SK-N-SH (cell line): ENCODE data around the gene TMEM132D. TPM values are rescaled to one million over a fixed set of nuclear protein-coding genes. Genes with fewer than 3 reads are reported as not detected.

ENCODE experiments used
- CTCF ChIA-PET: fragments of 300-600, 350-600 bp; formaldehyde crosslinking; extraction: SDS; loops from one replicate; lab custom pipeline; 2021; lab: Yijun Ruan, JAX
- POLR2A ChIA-PET: fragments of 350-600 bp; sonication (Branson Sonifier 250); formaldehyde crosslinking; extraction: SDS; loops from one replicate; lab custom pipeline; 2020; ENCODE audit warnings: antibody characterized with exemption, inconsistent platforms; lab: Yijun Ruan, JAX
- DNase-seq: peaks from one replicate; pipeline ENCODE4 v3.0.0; 2012
- H2AFZ ChIP-seq: fragments of 200-600 bp; sonication (generic); 2 replicates; pipeline ENCODE4 v1.8.1; 2016; ENCODE audit warnings: antibody characterized with exemption, mild to moderate bottlenecking, low read depth
- H3F3A ChIP-seq: fragments of 200-600 bp; sonication (generic); replicated peaks from 2 replicates; pipeline ENCODE3; 2016; ENCODE audit warnings: antibody characterized with exemption, mild to moderate bottlenecking; ENCODE audit not compliant: insufficient read depth
- H3K27ac ChIP-seq, 2 experiments: fragments of 200-500 bp in 1 of 2; fragments of 200-600 bp in 1 of 2; sonication (Bioruptor generic) in 1 of 2; sonication (generic), shearing (Covaris generic) in 1 of 2; 2 replicates each; pipeline versions ENCODE4 v1.5.1 to v1.6.1; 2014 to 2016; ENCODE audit warnings: low read depth in 2 of 2, inconsistent platforms in 1 of 2, low read length in 1 of 2, mild to moderate bottlenecking in 1 of 2, mixed read lengths in 1 of 2
- H3K27me3 ChIP-seq: fragments of 200-600 bp; sonication (generic), shearing (Covaris generic); 2 replicates; pipeline ENCODE4 v1.6.1; 2016; ENCODE audit warnings: mixed run types; ENCODE audit not compliant: insufficient read depth
- H3K36me3 ChIP-seq, 2 experiments: fragments of 200-500 bp in 1 of 2; fragments of 200-600 bp in 1 of 2; sonication (Bioruptor generic) in 1 of 2; sonication (generic) in 1 of 2; replicated peaks in 1 of 2; 2 replicates each; pipeline versions ENCODE3 to v1.5.1; 2014 to 2016; ENCODE audit warnings: low read length in 1 of 2, mild to moderate bottlenecking in 1 of 2; ENCODE audit not compliant: insufficient read depth in 2 of 2, control insufficient read depth in 1 of 2
- H3K4me1 ChIP-seq, 2 experiments: fragments of 200-500 bp in 1 of 2; fragments of 200-600 bp in 1 of 2; sonication (Bioruptor generic) in 1 of 2; sonication (generic), shearing (Covaris generic) in 1 of 2; 2 replicates each; pipeline versions ENCODE4 v1.5.1 to v1.6.1; 2014 to 2016; ENCODE audit warnings: low read depth in 1 of 2, low read length in 1 of 2, mixed run types in 1 of 2; ENCODE audit not compliant: insufficient read depth in 2 of 2, control insufficient read depth in 1 of 2
- H3K4me2 ChIP-seq: fragments of 200-600 bp; sonication (generic), shearing (Covaris generic); 2 replicates; pipeline ENCODE4 v1.6.1; 2017; ENCODE audit warnings: mixed run types
- H3K4me3 ChIP-seq, 2 experiments: fragments of 200-500 bp in 1 of 2; fragments of 200-600 bp in 1 of 2; sonication (Bioruptor generic) in 1 of 2; sonication (generic), shearing (Covaris generic) in 1 of 2; 2 replicates each; pipeline versions ENCODE4 v1.5.1 to v1.8.1; 2014 to 2016; ENCODE audit warnings: low read depth in 2 of 2, inconsistent platforms in 1 of 2, low read length in 1 of 2, mild to moderate bottlenecking in 1 of 2, mixed read lengths in 1 of 2, moderate library complexity in 1 of 2
- H3K79me2 ChIP-seq: fragments of 200-600 bp; sonication (generic); 2 replicates; pipeline ENCODE4 v1.8.1; 2017; ENCODE audit warnings: mild to moderate bottlenecking; ENCODE audit not compliant: insufficient read depth
- H3K9ac ChIP-seq: fragments of 200-600 bp; sonication (generic); 2 replicates; pipeline ENCODE4 v1.6.1; 2017; ENCODE audit warnings: mixed run types
- H3K9me2 ChIP-seq: fragments of 200-600 bp; sonication (generic); 2 replicates; pipeline ENCODE4 v1.6.1; 2017; ENCODE audit warnings: mixed run types
- H3K9me3 ChIP-seq: fragments of 200-600 bp; sonication (generic); 2 replicates; pipeline ENCODE4 v1.6.1; 2017; ENCODE audit warnings: mixed run types, mild to moderate bottlenecking, moderate library complexity
- H4K20me1 ChIP-seq: fragments of 200-600 bp; sonication (generic); 2 replicates; pipeline ENCODE4 v1.6.1; 2017; ENCODE audit warnings: mild to moderate bottlenecking, mixed run types; ENCODE audit not compliant: insufficient read depth
- ELF1 ChIP-seq: IDR thresholded peaks from 2 replicates; pipeline ENCODE4 v1.4.0; 2012
- EP300 ChIP-seq, 2 experiments: IDR thresholded peaks; 2 replicates each; pipeline versions ENCODE4 v1.4.0 to v1.6.1; 2012; ENCODE audit warnings: borderline replicate concordance in 1 of 2, low read depth in 1 of 2, low read length in 1 of 2
- FOXJ3 ChIP-seq: sonication (generic); formaldehyde crosslinking; IDR thresholded peaks from 2 replicates; pipeline ENCODE4 v1.5.1; 2020; ENCODE audit warnings: mild to moderate bottlenecking, missing genetic modification reagents
- FOXM1 ChIP-seq: IDR thresholded peaks from 2 replicates; pipeline ENCODE4 v1.4.0; 2012; ENCODE audit warnings: low read depth, mild to moderate bottlenecking
- GATA2 ChIP-seq: sonication (generic); formaldehyde crosslinking; IDR thresholded peaks from 2 replicates; pipeline ENCODE4 v1.5.0; 2020; ENCODE audit warnings: mild to moderate bottlenecking, missing genetic modification reagents
- MAX ChIP-seq: IDR thresholded peaks from 2 replicates; pipeline ENCODE4 v1.4.0; 2012; ENCODE audit warnings: low read depth
- MEF2A ChIP-seq: IDR thresholded peaks from 2 replicates; pipeline ENCODE4 v1.4.0; 2012; ENCODE audit warnings: low read depth, borderline replicate concordance
- MXI1 ChIP-seq: IDR thresholded peaks from 2 replicates; pipeline ENCODE4 v1.6.1; 2012; ENCODE audit warnings: mild to moderate bottlenecking, low read depth, low read length, improper control_type of control experiment
- NRF1 ChIP-seq: IDR thresholded peaks from 2 replicates; pipeline ENCODE4 v1.6.1; 2012; ENCODE audit warnings: low read depth, mild to moderate bottlenecking, low read length
- REST ChIP-seq: IDR thresholded peaks from 2 replicates; pipeline ENCODE4 v1.6.1; 2012; ENCODE audit warnings: mild to moderate bottlenecking, low read depth, low read length, moderate library complexity
- RFX5 ChIP-seq: IDR thresholded peaks from 2 replicates; pipeline ENCODE4 v1.6.1; 2012; ENCODE audit warnings: mild to moderate bottlenecking, improper control_type of control experiment, low read length
- RXRA ChIP-seq: IDR thresholded peaks from 2 replicates; pipeline ENCODE4 v1.4.0; 2012; ENCODE audit warnings: low read depth, mild to moderate bottlenecking, borderline replicate concordance
- TAF1 ChIP-seq: IDR thresholded peaks from 2 replicates; pipeline ENCODE4 v1.6.1; 2012; ENCODE audit warnings: low read depth, mild to moderate bottlenecking, low read length, moderate library complexity, borderline replicate concordance
- USF1 ChIP-seq: IDR thresholded peaks from 2 replicates; pipeline ENCODE4 v1.4.0; 2012; ENCODE audit warnings: low read depth, borderline replicate concordance
- USF2 ChIP-seq: fragments of 150-350 bp; IDR thresholded peaks from 2 replicates; pipeline ENCODE4 v1.6.1; 2017; ENCODE audit warnings: antibody characterized with exemption, low read length, low read depth, borderline replicate concordance
- YY1 ChIP-seq: IDR thresholded peaks from 2 replicates; pipeline ENCODE4 v1.4.0; 2012; ENCODE audit warnings: low read depth, mild to moderate bottlenecking
- ZBTB33 ChIP-seq: IDR thresholded peaks from 2 replicates; pipeline ENCODE4 v1.4.0; 2012; ENCODE audit warnings: low read depth, borderline replicate concordance
- WGBS: methylation state at CpG from one replicate; pipeline ENCODE4 v1.1.6; 2017; ENCODE audit warnings: low lambda C conversion rate; 5-methylcytosine and 5-hydroxymethylcytosine counted together
- polyA plus RNA-seq, 3 experiments: library from polyadenylated mRNA; depleted of rRNA; stranded (reverse); fragments of >200 nt; gene quantifications; 2 replicates each; pipeline ENCODE4 v1.2.3, GENCODE V29; 2012

Gene TMEM132D
- polyA plus RNA-seq, 1 of the 3 experiments (the other 2 are of a cell fraction), result not detected

GRCh38 chr12:129540954-129541353 lies 362.9 kb downstream of the TMEM132D start:
- ChIA-PET CTCF (no interaction called here), POLR2A (no interaction called here)
- no peak overlapping the region for H3K4me2 ChIP-seq
- H2AFZ ChIP-seq, result no peak overlapping the region
- no peaks in the 10 kb centered on the region for H3K27me3 ChIP-seq
- H3K36me3 ChIP-seq, result no peaks in the 10 kb centered on the region
- H3K4me1 ChIP-seq, result no peaks in the 10 kb centered on the region
- no peak overlapping the region for H3K4me3 ChIP-seq
- no peaks in the 10 kb centered on the region for H3K9me3 ChIP-seq
- H3F3A ChIP-seq, result no peaks in the 10 kb centered on the region
- H3K79me2 ChIP-seq, result no peaks in the 10 kb centered on the region
- no peaks in the 10 kb centered on the region for H4K20me1 ChIP-seq
- WGBS, result 35% methylated on average over 5 of the region's 5 CpGs
- H3K27ac ChIP-seq, result no peak overlapping the region
- no peak for TF ChIP-seq USF2
- no peak for TF ChIP-seq MAX
- no peak for TF ChIP-seq MEF2A
- no peak for TF ChIP-seq REST
- no peak for TF ChIP-seq FOXJ3
- TF ChIP-seq RXRA, result no peak
- no peak for TF ChIP-seq YY1
- TF ChIP-seq, all 33 proteins: peak for 0
- no peak for DNase-seq
- Histone ChIP-seq H3K9me2 (no peaks in the 10 kb centered on the region), H3K9ac (no peak overlapping the region)

GRCh38 chr12:129540249-129540648 lies 363.6 kb downstream of the TMEM132D start:
- no peaks in the 10 kb centered on the region for H3K9me3 ChIP-seq
- no peak overlapping the region for H3K27ac ChIP-seq
- no peaks in the 10 kb centered on the region for H3K79me2 ChIP-seq
- ChIA-PET POLR2A (no interaction called here), CTCF (no interaction called here)
- no peak for DNase-seq
- no peaks in the 10 kb centered on the region for H4K20me1 ChIP-seq
- H2AFZ ChIP-seq, result no peak overlapping the region
- H3F3A ChIP-seq, result no peaks in the 10 kb centered on the region
- no peaks in the 10 kb centered on the region for H3K9me2 ChIP-seq
- WGBS, result 4% methylated on average over 3 of the region's 3 CpGs
- no peak overlapping the region for H3K9ac ChIP-seq
- H3K4me2 ChIP-seq, result no peak overlapping the region
- H3K27me3 ChIP-seq, result no peaks in the 10 kb centered on the region
- no peaks in the 10 kb centered on the region for H3K36me3 ChIP-seq
- no peaks in the 10 kb centered on the region for H3K4me1 ChIP-seq
- no peak overlapping the region for H3K4me3 ChIP-seq
- no peak for TF ChIP-seq RFX5
- no peak for TF ChIP-seq USF1
- TF ChIP-seq EP300 (IDR thresholded peaks at IDR 0.05; ENCODE audit: borderline replicate concordance in 1 of 2, low read depth in 1 of 2, low read length in 1 of 2), result no peak
- no peak for TF ChIP-seq REST
- TF ChIP-seq TAF1, result no peak
- no peak for TF ChIP-seq FOXM1
- no peak for TF ChIP-seq ZBTB33
- no peak for TF ChIP-seq ELF1
- no peak for TF ChIP-seq GATA2 (CRISPR knock-in tag)
- no peak for TF ChIP-seq MXI1
- no peak for TF ChIP-seq NRF1
